ENCODE results near the gene TMEM151B. TPM values are rescaled to one million over a fixed set of nuclear protein-coding genes. Genes with fewer than 3 reads are reported as not detected.

Gene TMEM151B
- total RNA-seq, 1 donor from 2014 or later, result 0.10 TPM

GRCh38 chr6:44232676-44233566 lies 37.3 kb upstream of the TMEM151B start:
- no peak for DNase-seq

GRCh38 chr6:44233567-44234100 lies 36.6 kb upstream of the TMEM151B start:
- no peak for DNase-seq

DNA sequence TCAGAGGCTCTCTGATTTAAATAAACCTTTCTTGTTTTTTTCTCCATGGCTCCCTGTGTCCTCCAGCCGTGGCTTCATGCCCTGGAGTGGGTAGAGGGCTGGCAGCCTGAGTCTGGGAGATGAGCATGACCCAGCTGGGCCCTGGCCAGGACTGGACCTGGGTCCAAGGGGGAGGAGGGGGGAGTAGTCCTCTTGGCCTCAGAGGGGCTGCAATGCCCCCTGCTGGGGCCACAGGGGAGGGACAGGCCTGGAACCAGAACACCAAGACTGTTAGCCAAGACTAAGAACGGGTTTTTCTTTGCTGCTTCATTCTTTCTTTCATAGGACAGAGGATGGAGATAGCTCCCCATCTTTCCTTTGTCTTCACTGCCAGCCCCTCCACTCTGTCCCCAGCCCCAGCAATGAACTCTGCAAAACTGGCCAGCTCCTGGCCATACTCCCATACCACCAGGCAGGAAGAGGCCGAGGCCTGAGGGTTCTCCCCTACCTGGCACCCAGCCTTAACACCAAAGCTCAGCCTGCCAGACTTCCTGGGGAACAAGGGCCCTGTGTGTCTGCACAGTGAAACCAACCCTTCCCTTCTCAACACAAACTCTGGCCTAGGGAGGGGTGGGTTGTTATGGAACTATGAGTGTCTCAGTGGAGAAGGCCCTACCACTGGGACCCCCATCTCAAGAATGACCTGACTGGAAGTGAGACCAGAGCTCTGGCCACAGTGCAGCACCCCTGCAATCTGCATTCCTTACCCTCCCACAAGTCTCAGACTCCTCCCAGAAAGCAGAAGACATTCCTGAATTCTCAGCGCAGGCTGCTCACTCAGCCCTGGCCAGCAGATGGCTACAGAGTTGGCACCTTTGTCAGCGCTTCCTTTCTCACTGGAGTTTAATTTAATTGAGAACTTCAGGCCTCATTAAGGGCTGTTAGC lies 35.9 kb upstream of the TMEM151B start:
- peak; percentile 47 for DNase-seq

DNA sequence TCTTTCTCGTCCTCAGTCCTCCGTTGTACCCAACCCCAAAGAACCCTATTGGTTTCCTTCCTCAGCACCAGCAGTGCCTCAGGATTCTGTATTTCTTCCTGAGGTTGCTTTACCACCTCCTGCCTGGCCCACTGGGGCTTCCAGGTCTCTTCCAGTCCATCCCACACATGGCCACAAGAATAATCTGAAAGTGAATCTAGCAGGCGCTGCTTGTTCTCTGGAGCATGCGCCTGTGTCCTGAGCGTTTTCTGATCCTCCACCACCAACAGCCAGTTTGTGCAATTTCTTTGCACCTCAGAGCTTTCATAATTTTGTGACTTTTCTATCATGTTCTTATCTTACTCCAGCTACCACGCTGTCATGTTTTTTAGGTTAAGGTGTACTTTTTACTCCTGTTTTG lies 35.0 kb upstream of the TMEM151B start:
- DNase-seq, result no peak

DNA sequence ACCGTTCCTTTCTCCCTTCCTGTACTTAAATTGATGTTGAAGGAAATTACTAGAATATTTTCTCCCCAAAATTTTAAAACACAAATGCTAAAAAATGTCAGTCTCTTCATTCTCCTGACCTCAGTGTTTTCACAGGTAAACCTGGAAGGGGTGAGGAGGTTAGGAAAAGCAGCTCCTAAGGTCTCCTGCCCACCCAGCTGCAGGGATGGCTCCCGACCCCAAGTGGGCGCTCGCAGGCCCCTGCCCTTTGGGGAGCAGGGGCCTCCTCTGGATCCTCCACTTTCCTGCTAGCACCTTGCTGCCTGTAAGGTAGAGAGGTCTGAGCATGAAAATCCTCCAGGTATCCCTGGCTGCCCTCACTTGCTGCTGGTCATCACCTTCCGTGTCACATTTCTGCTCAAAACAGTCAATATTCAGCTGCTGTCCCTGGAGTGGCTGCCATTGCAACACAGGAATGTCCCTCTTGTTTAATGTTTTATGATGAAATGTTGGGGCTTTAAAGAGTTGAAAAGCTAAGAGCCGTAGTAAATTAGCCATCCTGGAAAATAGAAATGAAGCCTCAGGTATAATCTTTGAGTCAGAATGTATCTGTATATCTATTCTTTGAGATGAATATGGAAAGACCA lies 34.2 kb upstream of the TMEM151B start:
- DNase-seq, result no peak

- peak; percentile 79 for DNase-seq
These were observed 33.0 kb upstream of the TMEM151B start for GRCh38 chr6:44237021-44237812.

DNA sequence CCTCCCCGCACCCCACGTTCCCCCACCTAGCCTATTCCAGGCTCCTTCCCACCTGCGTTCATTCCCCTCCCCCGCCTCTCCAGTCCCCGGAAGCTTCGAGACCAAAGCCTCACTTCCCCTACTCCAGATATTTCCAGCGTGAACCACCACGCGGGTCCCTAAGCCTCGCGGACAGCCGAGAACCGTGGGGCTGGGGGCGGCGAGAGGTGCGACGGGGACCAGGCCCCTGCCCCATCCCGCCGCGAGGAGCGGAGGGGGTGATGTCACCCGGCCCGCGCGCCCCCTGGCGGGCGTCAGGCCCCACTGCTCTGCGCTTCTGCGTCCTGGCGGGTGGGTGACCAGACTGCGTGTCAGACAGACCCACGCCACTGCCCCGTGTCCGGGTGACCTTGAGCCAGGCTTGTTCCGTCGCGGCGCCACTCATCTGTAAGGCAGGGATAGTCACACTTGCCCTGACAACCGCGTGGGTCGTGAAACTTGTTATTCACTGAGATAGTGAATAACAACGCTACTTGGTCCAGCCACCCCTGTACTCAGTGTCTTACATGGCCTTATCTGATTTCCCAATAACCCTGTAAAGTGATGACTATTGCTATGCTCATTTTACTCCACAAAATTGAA lies 32.3 kb upstream of the TMEM151B start:
- DNase-seq, result peak; percentile 58

DNA sequence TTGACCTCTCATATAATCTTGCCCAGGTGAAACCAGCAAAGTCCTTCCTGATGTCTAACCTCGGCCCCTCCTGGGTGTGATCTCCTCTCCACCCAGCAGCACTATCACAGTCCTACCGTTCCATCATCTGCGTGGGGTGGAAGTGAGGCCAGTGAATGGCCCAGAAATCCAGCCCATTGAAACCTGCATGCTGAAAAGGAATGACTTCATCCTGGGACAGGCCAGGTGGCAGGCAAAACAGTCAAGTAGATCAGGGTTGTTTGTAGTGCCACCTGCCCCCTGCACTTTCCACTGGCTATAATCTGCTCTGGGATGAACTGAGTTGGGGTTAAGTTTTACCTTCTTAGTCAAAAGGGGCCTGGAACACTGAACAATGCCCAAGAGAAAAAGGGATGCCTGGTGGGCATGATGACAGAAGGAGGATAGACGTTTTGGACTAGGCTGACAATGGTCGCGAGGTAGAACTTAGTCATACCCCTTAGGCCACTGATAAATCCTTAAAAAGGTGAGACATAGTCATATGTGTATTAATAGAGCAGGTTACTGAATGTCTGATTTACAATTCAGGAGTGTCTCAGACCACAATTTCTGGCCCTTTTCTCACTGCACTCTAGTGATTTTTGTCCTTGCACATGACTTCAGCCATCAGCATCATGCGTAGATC lies 31.4 kb upstream of the TMEM151B start:
- no peak for DNase-seq

- no peak for DNase-seq
These were observed 26.9 kb upstream of the TMEM151B start for GRCh38 chr6:44243345-44243744.

DNA sequence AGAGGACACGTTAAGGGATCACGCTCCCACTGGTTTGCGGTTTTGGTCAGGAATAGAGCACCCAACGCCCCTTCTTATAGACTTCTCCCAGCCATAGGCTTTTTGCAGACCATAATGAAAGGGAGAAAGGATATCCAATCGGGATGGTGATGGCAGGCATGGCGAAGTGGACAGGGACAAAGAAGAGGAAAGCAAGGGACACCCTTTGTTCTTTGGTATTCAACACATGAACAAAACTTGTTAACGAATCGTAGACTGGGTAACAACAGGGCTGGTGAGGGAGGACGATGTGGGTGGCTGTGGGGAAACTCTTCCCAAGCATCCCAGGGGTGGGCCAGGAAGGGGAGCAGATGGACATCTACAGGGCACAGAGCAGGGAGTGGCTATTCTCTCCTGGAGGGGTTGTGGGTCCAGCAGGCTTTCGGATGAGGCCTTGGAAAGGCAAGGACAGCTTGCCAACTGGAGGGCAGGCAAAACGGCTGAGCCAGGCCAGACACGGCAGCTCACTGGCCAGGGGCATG lies 24.8 kb upstream of the TMEM151B start:
- DNase-seq, result no peak

- peak; percentile 74 for DNase-seq
These were observed 24.2 kb upstream of the TMEM151B start for GRCh38 chr6:44245912-44246662.

GRCh38 chr6:44246663-44247337 lies 23.4 kb upstream of the TMEM151B start, which contains the start of gene HSP90AB1:
Gene HSP90AB1 (plus strand): TSS chr6:44247101. CDS start chr6:44248630, 1,529 bp downstream.
- peak; percentile 93 for DNase-seq

- DNase-seq, result no peak
These were observed 22.6 kb upstream of the TMEM151B start for GRCh38 chr6:44247338-44248302.

- no peak for DNase-seq
These were observed 21.7 kb upstream of the TMEM151B start for GRCh38 chr6:44248579-44248978.

DNA sequence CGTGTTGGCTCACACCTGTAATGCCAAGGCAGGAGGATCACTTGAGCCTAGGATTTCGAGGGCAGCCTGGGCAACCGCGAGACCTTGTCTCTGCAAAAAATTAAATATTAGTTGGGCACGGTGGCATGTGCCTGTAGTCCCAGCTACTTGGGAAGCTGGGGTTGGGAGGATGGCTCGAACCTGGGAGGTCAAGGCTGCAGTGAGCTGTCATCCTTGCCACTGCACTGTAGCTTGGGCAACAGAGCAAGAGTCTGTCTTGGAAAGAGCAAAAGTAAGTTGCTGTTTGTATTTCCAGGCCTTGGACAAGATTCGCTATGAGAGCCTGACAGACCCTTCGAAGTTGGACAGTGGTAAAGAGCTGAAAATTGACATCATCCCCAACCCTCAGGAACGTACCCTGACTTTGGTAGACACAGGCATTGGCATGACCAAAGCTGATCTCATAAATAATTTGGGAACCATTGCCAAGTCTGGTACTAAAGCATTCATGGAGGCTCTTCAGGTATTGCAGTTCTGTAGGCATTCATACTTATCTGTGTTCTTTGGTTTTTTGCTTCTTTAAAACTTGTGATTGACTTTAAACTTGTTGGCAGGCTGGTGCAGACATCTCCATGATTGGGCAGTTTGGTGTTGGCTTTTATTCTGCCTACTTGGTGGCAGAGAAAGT lies 21.0 kb upstream of the TMEM151B start:
- DNase-seq, result no peak

DNA sequence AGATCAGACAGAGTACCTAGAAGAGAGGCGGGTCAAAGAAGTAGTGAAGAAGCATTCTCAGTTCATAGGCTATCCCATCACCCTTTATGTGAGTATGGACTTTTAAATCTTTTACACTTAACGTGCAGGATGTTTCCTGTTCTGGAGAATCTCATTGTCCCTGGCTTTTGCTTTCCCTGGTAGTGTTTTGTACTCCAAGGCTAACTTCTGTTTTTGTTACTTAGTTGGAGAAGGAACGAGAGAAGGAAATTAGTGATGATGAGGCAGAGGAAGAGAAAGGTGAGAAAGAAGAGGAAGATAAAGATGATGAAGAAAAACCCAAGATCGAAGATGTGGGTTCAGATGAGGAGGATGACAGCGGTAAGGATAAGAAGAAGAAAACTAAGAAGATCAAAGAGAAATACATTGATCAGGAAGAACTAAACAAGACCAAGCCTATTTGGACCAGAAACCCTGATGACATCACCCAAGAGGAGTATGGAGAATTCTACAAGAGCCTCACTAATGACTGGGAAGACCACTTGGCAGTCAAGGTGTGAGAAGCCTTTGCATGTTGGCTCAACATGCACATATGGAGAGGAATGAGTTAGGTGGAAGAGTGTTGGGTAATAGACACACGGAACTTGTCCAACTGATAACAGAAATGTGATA lies 20.1 kb upstream of the TMEM151B start:
- no peak for DNase-seq

Measured in skin of body (tissue), 2 donors.